Endothelial cell of umbilical vein (primary cell): ENCODE results near the gene SLC30A1. TPM values are rescaled to one million over a fixed set of nuclear protein-coding genes. Genes with fewer than 3 reads are reported as not detected.

Source experiments
- BruUV-seq: library from RNA; stranded (reverse); fragments of 400-500 nt; replicated peaks from 2 replicates; lab custom pipeline; 2021; lab: Mats Ljungman, UMichigan
- CTCF ChIA-PET: fragments of 300-600, 350-600 bp; sonication (Branson Sonifier 250); formaldehyde crosslinking; loops from one replicate; lab custom pipeline; 2021; ENCODE audit warnings: antibody characterized with exemption, inconsistent platforms; lab: Charles Lee
- POLR2A ChIA-PET: fragments of 300-600, 350-600 bp; sonication (Branson Sonifier 250); formaldehyde crosslinking; loops from one replicate; lab custom pipeline; 2021; ENCODE audit warnings: antibody characterized with exemption, inconsistent platforms; lab: Charles Lee
- DNase-seq: peaks from one replicate; pipeline ENCODE4 v3.0.0-alpha.2; 2011; ENCODE audit warnings: low read depth, low spot score
- FAIRE-seq: peaks from 2 replicates; lab custom pipeline; 2011; peaks lifted over from hg19 to GRCh38; lab: Jason Lieb, UNC
- H2AFZ ChIP-seq: 2 replicates; pipeline ENCODE4 v1.6.0; 2012; ENCODE audit warnings: low read depth, low read length, control low read depth, inconsistent platforms
- H3K27ac ChIP-seq: 2 replicates; pipeline ENCODE4 v1.5.1; 2011; ENCODE audit warnings: low read depth, mild to moderate bottlenecking, control low read depth, low read length, moderate library complexity; ENCODE audit not compliant: insufficient read depth
- H3K27me3 ChIP-seq, 2 experiments: 2 replicates each; pipeline versions ENCODE4 v1.6.0 to v1.6.1; 2011; ENCODE audit warnings: low read length in 2 of 2, mixed read lengths in 1 of 2; ENCODE audit not compliant: control insufficient read depth in 2 of 2, insufficient read depth in 2 of 2
- H3K36me3 ChIP-seq, 2 experiments: 2 replicates in 1 of 2; 3 replicates in 1 of 2; pipeline ENCODE4 v1.5.1; 2011; ENCODE audit warnings: low read length in 2 of 2, mild to moderate bottlenecking in 1 of 2, moderate library complexity in 1 of 2; ENCODE audit not compliant: control insufficient read depth in 2 of 2, insufficient read depth in 2 of 2; ENCODE audit errors: extremely low read depth in 1 of 2
- H3K4me1 ChIP-seq: 3 replicates; pipeline ENCODE4 v1.5.1; 2011; ENCODE audit warnings: mild to moderate bottlenecking, low read length; ENCODE audit not compliant: control insufficient read depth, insufficient read depth; ENCODE audit errors: extremely low read depth
- H3K4me2 ChIP-seq: 2 replicates; pipeline ENCODE4 v1.6.1; 2011; ENCODE audit warnings: low read length, control low read depth, mixed read lengths; ENCODE audit not compliant: insufficient read depth
- H3K4me3 ChIP-seq, 3 experiments: fragments of 200-600 bp in 1 of 3; sonication (generic), shearing (Covaris generic) in 1 of 3; replicated peaks in 1 of 3; 2 replicates each; pipeline ENCODE4 v1.5.1; 2011 to 2016; ENCODE audit warnings: control low read depth in 3 of 3, low read length in 3 of 3, mild to moderate bottlenecking in 2 of 3, inconsistent platforms in 1 of 3, low read depth in 1 of 3, moderate library complexity in 1 of 3; ENCODE audit not compliant: insufficient read depth in 1 of 3
- H3K79me2 ChIP-seq: 2 replicates; pipeline ENCODE4 v1.6.0; 2012; ENCODE audit warnings: low read length, inconsistent platforms; ENCODE audit not compliant: control insufficient read depth, insufficient read depth
- H3K9ac ChIP-seq: replicated peaks from 2 replicates; pipeline ENCODE3; 2011; ENCODE audit warnings: low read length, control low read depth; ENCODE audit not compliant: insufficient read depth; ENCODE audit errors: extremely low read depth
- H3K9me1 ChIP-seq: replicated peaks from 3 replicates; pipeline ENCODE4 v1.6.0; 2011; ENCODE audit warnings: mild to moderate bottlenecking, low read length; ENCODE audit not compliant: control insufficient read depth, insufficient read depth; ENCODE audit errors: extremely low read depth
- H3K9me3 ChIP-seq: replicated peaks from 2 replicates; pipeline ENCODE4 v1.5.1; 2012; ENCODE audit warnings: low read length, inconsistent platforms; ENCODE audit not compliant: control insufficient read depth, insufficient read depth
- H4K20me1 ChIP-seq: replicated peaks from 2 replicates; pipeline ENCODE3; 2011; ENCODE audit warnings: mild to moderate bottlenecking, low read length; ENCODE audit not compliant: control insufficient read depth, insufficient read depth; ENCODE audit errors: extremely low read depth
- FOS ChIP-seq: IDR thresholded peaks from 2 replicates; pipeline ENCODE4 v1.6.1; 2011; ENCODE audit warnings: mild to moderate bottlenecking, low read length, moderate library complexity, borderline replicate concordance; ENCODE audit not compliant: insufficient read depth
- GATA2 ChIP-seq: IDR thresholded peaks from 2 replicates; pipeline ENCODE4 v1.7.0; 2011; ENCODE audit warnings: low read depth, mild to moderate bottlenecking, moderate library complexity, mixed read lengths, low read length; ENCODE audit not compliant: insufficient read length, insufficient read depth
- JUN ChIP-seq: IDR thresholded peaks from 2 replicates; pipeline ENCODE4 v1.6.1; 2011; ENCODE audit warnings: borderline replicate concordance, low read depth; ENCODE audit not compliant: insufficient read length, insufficient read depth
- POLR2A ChIP-seq: IDR thresholded peaks from 2 replicates; pipeline ENCODE4 v1.6.1; 2012; ENCODE audit warnings: low read depth, mild to moderate bottlenecking, control low read depth, low read length
- POLR2AphosphoS5 ChIP-seq: IDR thresholded peaks from 2 replicates; pipeline ENCODE4 v1.6.1; 2012; ENCODE audit warnings: low read depth, mild to moderate bottlenecking, control low read depth, low read length, moderate library complexity; ENCODE audit not compliant: insufficient read depth
- dilution Hi-C: fragments of 300-500 bp; cut with MboI; formaldehyde crosslinking; loops from one replicate; pipeline ENCODE4 v1.15.0; 2019; ENCODE audit warnings: low sequenced_read_pairs; ENCODE audit not compliant: extremely low pct_ligation_motif_present
- intact Hi-C: fragments of 100-400 bp; cut with micrococcal nuclease; formaldehyde crosslinking; loops from one replicate; pipeline ENCODE4 v1.10.0; 2022
- polyA plus RNA-seq, 4 experiments: library from polyadenylated mRNA; depleted of rRNA in 3 of 4; stranded (reverse) in 3 of 4; unstranded in 1 of 4; fragments of >200 nt; gene quantifications; 2 replicates each; pipeline versions ENCODE4 v1.2.1 to v1.2.3, GENCODE V29; 2011 to 2012; ENCODE audit warnings: missing spikeins in 1 of 4
- total RNA-seq: library from RNA; stranded (reverse); gene quantifications from 2 replicates; pipeline ENCODE4 v1.2.3, GENCODE V29; 2021
- TF ChIP-seq, protein P1 (sequence below), 2 donors: IDR thresholded peaks; 1 replicate in 1 of 2; 2 replicates in 1 of 2; pipeline ENCODE4 v1.5.1; 2011; ENCODE audit warnings: low read length in 2 of 2, mild to moderate bottlenecking in 2 of 2, moderate library complexity in 2 of 2, control low read depth in 1 of 2, inconsistent platforms in 1 of 2, low read depth in 1 of 2; ENCODE audit not compliant: insufficient read depth in 1 of 2; ENCODE audit errors: extremely low read depth in 1 of 2

Gene SLC30A1
- total and polyA plus RNA-seq, 2 donors (not counting 3 experiments of a cell fraction or from before 2014, with no cell fraction given), result 5.5 to 21.5 TPM

DNA sequence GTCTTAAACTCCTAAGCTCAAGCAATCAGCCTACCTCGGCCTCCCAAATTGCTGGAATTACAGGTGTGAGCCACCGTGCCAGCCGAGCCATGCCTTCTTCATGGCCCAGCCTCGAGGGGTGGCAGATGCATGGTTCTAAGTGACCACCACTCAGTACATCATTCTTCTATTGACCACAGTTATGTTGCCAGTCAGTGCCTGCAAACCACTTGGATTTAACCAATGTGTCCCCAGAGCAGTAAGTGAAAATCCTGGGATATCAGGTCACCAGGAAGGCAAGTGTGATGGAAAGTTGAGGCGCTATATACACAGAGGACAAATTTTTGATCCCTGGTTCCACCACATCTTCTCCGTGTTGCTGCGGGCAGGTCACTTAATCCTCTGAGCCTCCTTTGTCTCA, 50.0 kb downstream of the SLC30A1 start:
- DNase-seq (no peak), FAIRE-seq (no peak)
- Histone ChIP-seq H3K4me3 (no peak overlapping the region), H3K27ac (no peak overlapping the region), H3K27me3 (no peaks in the 10 kb centered on the region), H3K9me3 (no peaks in the 10 kb centered on the region), H4K20me1 (no peaks in the 10 kb centered on the region), H3K4me1 (peaks cover 10% of the 10 kb centered on the region), H3K9ac (no peak overlapping the region), H3K9me1 (no peaks in the 10 kb centered on the region), H3K79me2 (no peaks in the 10 kb centered on the region), H3K36me3 (no peaks in the 10 kb centered on the region), H2AFZ (no peak overlapping the region), H3K4me2 (no peak overlapping the region)
- ChIA-PET POLR2A (no interaction called here), CTCF (interaction anchor here (1.2 to 2.6 kb wide), 8 partner anchors 9 to 118 kb away, joined by 3 to 25 read pairs (median 5); no protein-coding TSS in a partner anchor)
- no TSS peak for BruUV-seq
- TF ChIP-seq GATA2 (no peak), FOS (no peak), POLR2AphosphoS5 (no peak), JUN (no peak), POLR2A (no peak)
- TF ChIP-seq, protein P1, sequence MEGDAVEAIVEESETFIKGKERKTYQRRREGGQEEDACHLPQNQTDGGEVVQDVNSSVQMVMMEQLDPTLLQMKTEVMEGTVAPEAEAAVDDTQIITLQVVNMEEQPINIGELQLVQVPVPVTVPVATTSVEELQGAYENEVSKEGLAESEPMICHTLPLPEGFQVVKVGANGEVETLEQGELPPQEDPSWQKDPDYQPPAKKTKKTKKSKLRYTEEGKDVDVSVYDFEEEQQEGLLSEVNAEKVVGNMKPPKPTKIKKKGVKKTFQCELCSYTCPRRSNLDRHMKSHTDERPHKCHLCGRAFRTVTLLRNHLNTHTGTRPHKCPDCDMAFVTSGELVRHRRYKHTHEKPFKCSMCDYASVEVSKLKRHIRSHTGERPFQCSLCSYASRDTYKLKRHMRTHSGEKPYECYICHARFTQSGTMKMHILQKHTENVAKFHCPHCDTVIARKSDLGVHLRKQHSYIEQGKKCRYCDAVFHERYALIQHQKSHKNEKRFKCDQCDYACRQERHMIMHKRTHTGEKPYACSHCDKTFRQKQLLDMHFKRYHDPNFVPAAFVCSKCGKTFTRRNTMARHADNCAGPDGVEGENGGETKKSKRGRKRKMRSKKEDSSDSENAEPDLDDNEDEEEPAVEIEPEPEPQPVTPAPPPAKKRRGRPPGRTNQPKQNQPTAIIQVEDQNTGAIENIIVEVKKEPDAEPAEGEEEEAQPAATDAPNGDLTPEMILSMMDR (IDR thresholded peaks at IDR 0.05; ENCODE audit: extremely low read depth in 1 of 2, insufficient read depth in 1 of 2, low read depth in 1 of 2, low read length in 2 of 2), result no peak
- intact Hi-C loops, result no loop called here
- dilution Hi-C loops, result no loop called here
